Adrenal gland (tissue), 12 donors: ENCODE results near the gene VWA3B. TPM values are rescaled to one million over a fixed set of nuclear protein-coding genes. Genes with fewer than 3 reads are reported as not detected.
"Not testable (repeated sequence)": the region's sequence is repeated elsewhere in the genome, so short reads cannot be mapped to it uniquely, and the experiment has no call there.

Experiments used
- DNase-seq, 7 donors: peaks; one replicate each; pipeline ENCODE4 v3.0.0-alpha.2; 2019 to 2020
- H3K27ac ChIP-seq, 5 donors: fragments of 200-600 bp; sonication (generic) in 4 of 5; 1 replicate in 3 of 5; 2 replicates in 2 of 5; pipeline versions ENCODE4 v1.5.1 to v1.8.0; 2016 to 2020; ENCODE audit warnings: mild to moderate bottlenecking in 1 of 5
- H3K27me3 ChIP-seq: fragments of 200-600 bp; 2 replicates; pipeline ENCODE4 v1.8.0; 2021
- H3K36me3 ChIP-seq, 2 donors: fragments of 200-600 bp; replicated peaks in 1 of 2; 1 replicate in 1 of 2; 2 replicates in 1 of 2; pipeline versions ENCODE4 v1.5.1 to v1.8.0; 2018 to 2022
- H3K4me1 ChIP-seq, 2 donors: fragments of 200-600 bp; replicated peaks in 1 of 2; 1 replicate in 1 of 2; 2 replicates in 1 of 2; pipeline versions ENCODE4 v1.5.1 to v1.8.0; 2018 to 2021
- H3K4me3 ChIP-seq, 4 donors: fragments of 200-600 bp; sonication (generic) in 3 of 4; one replicate each; pipeline ENCODE4 v1.5.1; 2016 to 2018
- H3K9me3 ChIP-seq, 3 donors: fragments of 200-600 bp; sonication (generic) in 1 of 3; replicated peaks in 1 of 3; 1 replicate in 2 of 3; 2 replicates in 1 of 3; pipeline versions ENCODE4 v1.5.1 to v1.8.0; 2016 to 2021
- CTCF ChIP-seq, 6 experiments: fragments of 450-650 bp in 4 of 6; fragments of 200-600 bp in 2 of 6; sonication (generic) in 1 of 6; IDR thresholded peaks; 1 replicate in 5 of 6; 2 replicates in 1 of 6; pipeline versions ENCODE4 v1.5.1 to v1.8.0; 2016 to 2021; ENCODE audit warnings: antibody characterized with exemption in 6 of 6, mild to moderate bottlenecking in 2 of 6, moderate library complexity in 1 of 6
- POLR2A ChIP-seq, 2 donors: fragments of 450-650 bp; IDR thresholded peaks; one replicate each; pipeline ENCODE4 v1.6.1; 2017; ENCODE audit warnings: antibody characterized with exemption in 2 of 2, mild to moderate bottlenecking in 2 of 2, moderate library complexity in 1 of 2
- WGBS, 4 donors: extraction: QIAGEN DNeasy Blood & Tissue Kit in 2 of 4; methylation state at CpG; one replicate each; pipeline versions ENCODE4 v1.1.5 to v1.1.7; 2013 to 2017; 5-methylcytosine and 5-hydroxymethylcytosine counted together
- intact Hi-C, 2 donors: fragments of 100-400 bp; cut with DNase I; formaldehyde crosslinking; loops; one replicate each; pipeline versions ENCODE4 v1.14.1 to v1.15.0; 2022 to 2023
- polyA plus RNA-seq, 3 donors: library from polyadenylated mRNA; stranded (reverse); fragments of 200-250 nt in 2 of 3; fragments of 350-450 nt in 1 of 3; fragmentation: Illumina TruSeq in 1 of 3; extraction: RNeasy Lipid Tissue Mini Kit (QIAGEN cat#74804) in 1 of 3; gene quantifications; one replicate each; pipeline ENCODE4 v1.2.3, GENCODE V29; 2013 to 2014
- total RNA-seq, 9 donors: library from RNA; depleted of rRNA in 4 of 9; stranded (reverse); fragments of >200 nt in 4 of 9; fragments of 120-200 nt in 1 of 9; fragmentation: NEBNext Ultra II Directional in 1 of 9; extraction: Animal tissue kit (Norgen Biotek cat#: 25700) in 1 of 9; gene quantifications; one replicate each; pipeline versions ENCODE4 v1.1.0 to v1.2.4, GENCODE V29; 2013 to 2023
- donor health status: healthy with polysubstance abuse.
- donor health status: Bipolar disorder and iron deficiency.
- donor health status: DM: yes; HTN: yes; CAD: no.
- donor health status: DM: no; HTN: no; CAD: no.
- donor health status: DM: no; HTN: no; CAD: no.
- donor health status: DM: yes; HTN: yes; CAD: no.

Gene VWA3B
- total and polyA plus RNA-seq, 12 donors = 0.07 to 0.33 (median 0.17) TPM; not detected in 8

DNA sequence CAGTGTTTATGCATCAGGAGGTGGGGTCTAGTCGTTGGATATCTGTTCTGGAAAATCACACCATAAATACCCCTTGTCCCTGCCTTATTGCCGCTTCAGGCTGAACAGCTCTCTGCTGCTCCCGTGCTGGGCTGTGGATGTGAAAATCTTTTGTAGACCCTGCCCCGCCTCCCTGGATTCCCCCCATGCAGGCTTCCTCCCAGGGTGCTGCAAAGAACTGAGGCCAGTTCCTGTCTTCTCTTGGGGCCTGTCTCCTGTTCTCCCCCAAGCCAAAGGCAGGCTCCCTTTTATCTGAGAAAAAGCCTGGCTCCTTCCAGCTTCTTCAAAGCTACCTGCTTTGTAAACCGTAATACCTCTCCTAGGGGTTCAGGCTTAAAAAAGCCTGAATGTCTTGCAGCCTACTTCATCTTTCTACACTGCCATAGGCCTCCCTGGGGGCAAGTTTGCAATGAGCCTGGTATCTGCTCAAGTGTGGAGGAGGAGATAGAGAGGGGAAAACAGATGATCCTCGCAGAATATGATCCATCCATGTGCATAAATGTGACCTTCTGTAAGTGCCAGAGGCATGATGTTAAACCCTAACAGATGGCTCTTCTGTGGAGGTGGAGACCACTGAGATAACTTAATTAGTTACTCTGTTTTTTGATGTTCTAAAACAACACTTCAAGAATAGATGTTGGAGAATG lies 55.3 kb downstream of the VWA3B start:
- Histone ChIP-seq H3K36me3 (no peaks in the 10 kb centered on the region), H3K9me3 (no peaks in the 10 kb centered on the region), H3K4me3 (no peak overlapping the region), H3K4me1 (no peaks in the 10 kb centered on the region), H3K27ac (no peak overlapping the region), H3K27me3 (no peaks in the 10 kb centered on the region)
- 65 to 73% (median 67%) methylated on average over 6 of the region's 6 CpGs for WGBS, 4 donors
- intact Hi-C loops = no loop called here
- no peak for DNase-seq
- TF ChIP-seq POLR2A (IDR thresholded peaks at IDR 0.05) (no peak), CTCF (IDR thresholded peaks at IDR 0.05) (no peak)

DNA sequence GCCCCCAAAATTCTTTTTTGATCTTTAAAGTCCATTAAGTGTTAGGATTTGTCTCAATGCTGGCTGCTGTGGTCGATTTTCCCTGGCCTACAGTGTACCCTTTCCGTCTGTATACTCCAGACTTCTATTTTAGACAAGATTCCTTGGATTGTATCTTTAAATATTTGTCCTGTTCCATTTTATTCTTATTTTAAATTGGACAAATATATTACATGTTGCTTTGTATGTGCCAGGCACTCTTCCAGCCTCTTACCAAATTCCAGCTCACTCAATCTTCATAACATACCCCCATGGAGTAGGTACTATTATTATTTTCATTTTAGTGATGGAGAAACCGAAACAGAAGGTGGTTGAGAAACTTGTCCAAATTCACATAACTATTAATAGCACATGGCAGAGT lies 58.1 kb downstream of the VWA3B start:
- WGBS, 4 donors = 67 to 81% (median 78%) methylated on average over 3 of the region's 3 CpGs
- TF ChIP-seq POLR2A (IDR thresholded peaks at IDR 0.05) = no peak
- TF ChIP-seq CTCF (IDR thresholded peaks at IDR 0.05) = no peak
- H3K36me3 ChIP-seq = no peaks in the 10 kb centered on the region
- no peaks in the 10 kb centered on the region for H3K9me3 ChIP-seq
- DNase-seq = no peak
- H3K4me1 ChIP-seq = no peaks in the 10 kb centered on the region
- no peak overlapping the region for H3K4me3 ChIP-seq
- H3K27me3 ChIP-seq = no peaks in the 10 kb centered on the region
- no peak overlapping the region for H3K27ac ChIP-seq
- intact Hi-C loops = no loop called here

- intact Hi-C loops, H3K9me3 ChIP-seq, DNase-seq, H3K27me3 ChIP-seq, H3K36me3 ChIP-seq, H3K27ac ChIP-seq, H3K4me3 ChIP-seq, H3K4me1 ChIP-seq: not testable (repeated sequence)
- WGBS, 4 donors = 93 to 100% (median 96%) methylated on average over 1 of the region's 1 CpG
These were observed 60.9 kb downstream of the VWA3B start for GRCh38 chr2:98147900-98148299.

DNA sequence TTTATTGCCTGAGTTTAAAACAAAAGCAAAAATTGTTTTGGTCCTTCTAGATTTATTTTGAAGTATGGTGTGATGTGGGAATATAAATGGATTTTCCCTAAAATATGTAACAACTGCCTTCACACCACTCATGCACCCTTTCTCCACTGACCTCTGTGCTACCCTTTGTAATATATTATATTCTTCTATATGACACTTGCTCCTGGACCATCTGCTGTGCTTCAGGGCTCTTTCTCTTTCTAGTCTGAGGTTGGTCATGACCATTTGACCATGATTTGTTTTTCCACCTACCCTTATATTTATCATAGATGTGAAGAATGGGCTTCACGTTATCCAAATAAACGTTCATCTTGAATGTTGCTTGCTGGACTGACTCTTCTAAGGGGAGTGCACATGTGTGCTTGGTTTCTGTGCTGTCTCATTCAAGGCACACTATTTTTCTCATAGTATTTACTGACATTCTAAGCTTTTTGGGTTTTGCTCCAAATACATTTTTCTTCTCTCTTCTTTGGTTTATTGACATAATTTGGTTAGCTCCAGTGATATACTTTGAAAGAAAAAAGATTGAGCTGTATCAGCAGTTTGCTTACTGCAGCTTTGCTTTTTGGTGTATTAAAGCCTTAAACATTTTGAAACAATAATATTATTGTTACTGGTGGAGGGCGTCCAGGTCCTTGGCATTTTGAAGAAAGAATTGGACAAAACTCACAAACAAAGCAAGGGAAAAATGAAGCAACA lies 61.8 kb downstream of the VWA3B start:
- H3K4me3 ChIP-seq = peak overlapping the region in 1 of 4 donors; percentile 34
- 30 to 50% (median 41%) methylated on average over 3 of the region's 3 CpGs for WGBS, 4 donors
- no peak for DNase-seq
- H3K27me3 ChIP-seq = no peaks in the 10 kb centered on the region
- H3K4me1 ChIP-seq = no peaks in the 10 kb centered on the region
- H3K27ac ChIP-seq = peak overlapping the region in 1 of 5 donors; percentile 21
- H3K36me3 ChIP-seq = no peaks in the 10 kb centered on the region
- TF ChIP-seq CTCF (IDR thresholded peaks at IDR 0.05) = no peak
- no peak for TF ChIP-seq POLR2A (IDR thresholded peaks at IDR 0.05)
- intact Hi-C loops = no loop called here
- no peaks in the 10 kb centered on the region for H3K9me3 ChIP-seq
